ENCODE measurements around the gene SEMA4A. TPM values are rescaled to one million over a fixed set of nuclear protein-coding genes. Genes with fewer than 3 reads are reported as not detected.

Gene SEMA4A
- total and polyA plus RNA-seq, 9 of the 15 experiments (the other 6 are each of a cell fraction or from before 2014, with no cell fraction given), result 0.04 to 1.7 (median 0.45) TPM

DNA sequence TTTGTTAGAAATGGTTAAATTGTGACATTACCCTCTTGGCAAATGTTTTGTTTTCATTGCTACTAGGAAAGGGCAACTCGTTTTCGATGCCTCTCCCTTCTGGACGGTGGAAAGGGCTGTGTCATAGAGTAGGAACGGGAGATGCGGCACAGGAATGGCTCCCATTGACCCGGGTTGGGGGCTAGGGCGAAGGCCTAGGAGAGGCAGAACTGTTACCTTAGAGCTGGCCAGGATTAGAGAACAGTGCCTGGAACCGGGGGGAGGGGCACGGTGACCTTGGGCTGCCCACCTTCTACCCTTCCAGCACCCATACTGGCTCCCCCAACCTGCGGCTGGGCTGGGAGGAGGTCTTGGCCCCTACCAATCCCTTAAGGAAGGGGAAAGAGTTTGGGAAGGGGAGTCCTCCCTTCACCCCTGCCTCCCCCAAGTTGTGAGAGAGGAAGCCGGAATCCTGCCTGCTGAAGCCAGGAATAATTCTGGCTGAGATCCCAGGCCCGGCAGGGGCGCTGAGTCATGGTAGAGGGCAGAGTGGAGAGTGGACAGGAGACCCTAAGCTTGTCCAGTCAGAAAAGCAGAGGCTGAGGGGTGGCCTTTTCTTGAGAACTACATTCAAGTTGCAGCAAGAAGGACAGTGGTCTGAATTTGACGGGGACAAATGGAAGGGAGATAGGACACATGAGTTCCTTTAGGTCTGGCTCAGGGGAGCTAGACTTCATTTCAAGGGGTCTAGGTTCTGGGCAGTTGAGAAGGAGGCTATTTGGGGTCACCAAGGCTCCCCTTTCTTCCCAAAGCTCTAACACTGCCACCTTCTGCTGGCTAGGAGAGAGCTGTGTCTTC, 30.6 kb upstream of the SEMA4A start (continued):
- TF ChIP-seq, protein P1, sequence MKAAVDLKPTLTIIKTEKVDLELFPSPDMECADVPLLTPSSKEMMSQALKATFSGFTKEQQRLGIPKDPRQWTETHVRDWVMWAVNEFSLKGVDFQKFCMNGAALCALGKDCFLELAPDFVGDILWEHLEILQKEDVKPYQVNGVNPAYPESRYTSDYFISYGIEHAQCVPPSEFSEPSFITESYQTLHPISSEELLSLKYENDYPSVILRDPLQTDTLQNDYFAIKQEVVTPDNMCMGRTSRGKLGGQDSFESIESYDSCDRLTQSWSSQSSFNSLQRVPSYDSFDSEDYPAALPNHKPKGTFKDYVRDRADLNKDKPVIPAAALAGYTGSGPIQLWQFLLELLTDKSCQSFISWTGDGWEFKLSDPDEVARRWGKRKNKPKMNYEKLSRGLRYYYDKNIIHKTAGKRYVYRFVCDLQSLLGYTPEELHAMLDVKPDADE (conservative IDR thresholded peaks at IDR 0.05; ENCODE audit: control insufficient read depth, low read depth, low read length), result no peak
- TF ChIP-seq POLR2H (tag; IDR thresholded peaks at IDR 0.05; ENCODE audit: low read depth) (0 out of 2 replicates have a peak, but pooled peaks have one; percentile 31), ZNF668 (CRISPR knock-in tag; IDR thresholded peaks at IDR 0.05) (no peak), NELFE (IDR thresholded peaks at IDR 0.05; ENCODE audit: insufficient read depth, insufficient read length) (no peak), NFXL1 (CRISPR knock-in tag; IDR thresholded peaks at IDR 0.05) (no peak), ZNF280B (CRISPR knock-in tag; IDR thresholded peaks at IDR 0.05) (no peak), RBFOX2 (IDR thresholded peaks at IDR 0.05; ENCODE audit: low read depth, low read length) (no peak), SETDB1 (IDR thresholded peaks at IDR 0.05; ENCODE audit: low read length) (no peak), ZFP36 (IDR thresholded peaks at IDR 0.05; ENCODE audit: low read depth, low read length, partially characterized antibody) (no peak), STAT5B (CRISPR knock-in tag; IDR thresholded peaks at IDR 0.05) (no peak), IFI16 (CRISPR knock-in tag; IDR thresholded peaks at IDR 0.05) (no peak), GABPB2 (CRISPR knock-in tag; conservative IDR thresholded peaks at IDR 0.05) (no peak), ZNF699 (CRISPR knock-in tag; IDR thresholded peaks at IDR 0.05; ENCODE audit: insufficient replicate concordance) (no peak), ASH1L (IDR thresholded peaks at IDR 0.05; ENCODE audit: borderline replicate concordance, low read depth, partially characterized antibody) (no peak), RNF2 (IDR thresholded peaks at IDR 0.05) (no peak), ZBTB1 (CRISPR knock-in tag; IDR thresholded peaks at IDR 0.05; ENCODE audit: borderline replicate concordance, low read depth) (no peak), SMAD2 (IDR thresholded peaks at IDR 0.05; ENCODE audit: low read depth, low read length) (no peak), EZH2 (IDR thresholded peaks at IDR 0.05; ENCODE audit: borderline replicate concordance, low read depth, low read length) (no peak), ZNF134 (CRISPR knock-in tag; conservative IDR thresholded peaks at IDR 0.05) (no peak), TAF15 (IDR thresholded peaks at IDR 0.05; ENCODE audit: low read depth, low read length) (no peak)
- TF ChIP-seq, protein P2, sequence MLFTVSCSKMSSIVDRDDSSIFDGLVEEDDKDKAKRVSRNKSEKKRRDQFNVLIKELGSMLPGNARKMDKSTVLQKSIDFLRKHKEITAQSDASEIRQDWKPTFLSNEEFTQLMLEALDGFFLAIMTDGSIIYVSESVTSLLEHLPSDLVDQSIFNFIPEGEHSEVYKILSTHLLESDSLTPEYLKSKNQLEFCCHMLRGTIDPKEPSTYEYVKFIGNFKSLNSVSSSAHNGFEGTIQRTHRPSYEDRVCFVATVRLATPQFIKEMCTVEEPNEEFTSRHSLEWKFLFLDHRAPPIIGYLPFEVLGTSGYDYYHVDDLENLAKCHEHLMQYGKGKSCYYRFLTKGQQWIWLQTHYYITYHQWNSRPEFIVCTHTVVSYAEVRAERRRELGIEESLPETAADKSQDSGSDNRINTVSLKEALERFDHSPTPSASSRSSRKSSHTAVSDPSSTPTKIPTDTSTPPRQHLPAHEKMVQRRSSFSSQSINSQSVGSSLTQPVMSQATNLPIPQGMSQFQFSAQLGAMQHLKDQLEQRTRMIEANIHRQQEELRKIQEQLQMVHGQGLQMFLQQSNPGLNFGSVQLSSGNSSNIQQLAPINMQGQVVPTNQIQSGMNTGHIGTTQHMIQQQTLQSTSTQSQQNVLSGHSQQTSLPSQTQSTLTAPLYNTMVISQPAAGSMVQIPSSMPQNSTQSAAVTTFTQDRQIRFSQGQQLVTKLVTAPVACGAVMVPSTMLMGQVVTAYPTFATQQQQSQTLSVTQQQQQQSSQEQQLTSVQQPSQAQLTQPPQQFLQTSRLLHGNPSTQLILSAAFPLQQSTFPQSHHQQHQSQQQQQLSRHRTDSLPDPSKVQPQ (CRISPR knock-in tag; IDR thresholded peaks at IDR 0.05; ENCODE audit: borderline replicate concordance), result no peak
- TF ChIP-seq, protein P3, sequence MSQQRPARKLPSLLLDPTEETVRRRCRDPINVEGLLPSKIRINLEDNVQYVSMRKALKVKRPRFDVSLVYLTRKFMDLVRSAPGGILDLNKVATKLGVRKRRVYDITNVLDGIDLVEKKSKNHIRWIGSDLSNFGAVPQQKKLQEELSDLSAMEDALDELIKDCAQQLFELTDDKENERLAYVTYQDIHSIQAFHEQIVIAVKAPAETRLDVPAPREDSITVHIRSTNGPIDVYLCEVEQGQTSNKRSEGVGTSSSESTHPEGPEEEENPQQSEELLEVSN (IDR thresholded peaks at IDR 0.05; ENCODE audit: borderline replicate concordance in 1 of 2, extremely low read depth in 1 of 2, insufficient read depth in 1 of 2, insufficient read length in 1 of 2, low read depth in 1 of 2, low read length in 1 of 2, poor library complexity in 1 of 2, severe bottlenecking in 1 of 2), result no peak
